SH-SY5Y (cell line): Measurements from ENCODE around the gene TCL1A.

Experiments
- GATA2 ChIP-seq: IDR thresholded peaks from 2 replicates; pipeline ENCODE4 v1.6.1; 2011; ENCODE audit warnings: mild to moderate bottlenecking, low read depth, low read length
- GATA3 ChIP-seq: IDR thresholded peaks from 2 replicates; pipeline ENCODE4 v1.6.1; 2011; ENCODE audit warnings: low read depth, mild to moderate bottlenecking, low read length, moderate library complexity

GRCh38 chr14:95707327-95707726 lies 6.6 kb downstream of the TCL1A start:
- TF ChIP-seq GATA2 (no peak), GATA3 (no peak)
